ENCODE measurements around the gene POU3F3. TPM values are rescaled to one million over a fixed set of nuclear protein-coding genes. Genes with fewer than 3 reads are reported as not detected.

POU3F3 gene
- total and polyA plus RNA-seq, 2 of the 8 experiments (the other 6 are each of a cell fraction or from before 2014, with no cell fraction given): 0.09 TPM; not detected in 1

DNA sequence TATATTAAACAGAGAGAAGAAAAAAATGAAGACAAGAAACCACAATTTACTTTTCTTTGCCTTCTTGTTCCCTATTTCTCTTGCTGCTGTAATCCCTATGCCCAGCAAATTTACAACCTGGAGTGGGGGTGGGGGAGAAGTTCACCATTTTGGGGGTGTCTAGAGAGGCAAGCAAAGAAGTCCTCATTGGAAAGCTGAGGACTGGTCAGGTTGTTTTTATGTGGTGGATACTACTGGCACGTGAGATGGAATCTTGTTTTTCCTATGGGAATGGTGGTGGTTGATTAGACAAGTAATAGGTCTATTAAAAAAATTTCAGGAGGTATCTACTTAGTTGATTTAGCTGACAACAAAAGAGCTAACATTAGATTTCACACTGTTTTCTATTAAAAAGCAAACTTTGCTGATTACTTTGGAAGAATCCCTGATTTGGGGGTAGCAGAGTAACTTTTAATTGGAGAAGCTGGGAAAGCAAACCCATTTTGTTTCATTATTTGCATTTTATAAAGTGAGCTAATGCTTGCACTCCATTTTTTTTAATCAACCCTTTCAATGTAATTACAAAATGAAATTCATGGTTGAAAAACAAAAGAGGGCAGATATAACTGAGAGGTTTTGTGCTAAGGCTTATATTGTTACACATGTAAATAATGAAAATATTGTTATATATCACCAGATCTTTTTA is 6.0 kb downstream of the POU3F3 start:
- H2AK5ac ChIP-seq (ENCODE audit: low read depth, low read length): no peak overlapping the region
- peaks cover 5% of the 10 kb centered on the region for H3K23me2 ChIP-seq (ENCODE audit: low read depth, low read length)
- peaks cover 0 to 4% (median 0%) of the 10 kb centered on the region in 4 experiments; a peak in 1 of 8 replicates for H3K36me3 ChIP-seq (ENCODE audit: control insufficient read depth in 2 of 4, insufficient read depth in 4 of 4, low read length in 3 of 4)
- ChIA-PET CTCF (ENCODE audit: partially characterized antibody) (interaction anchor here (1.1 to 5.0 kb wide), 6 partner anchors 8 to 127 kb away, joined by 3 to 60 read pairs (median 8); no protein-coding TSS in a partner anchor), POLR2A (ENCODE audit: partially characterized antibody) (interaction anchor here (1.3 to 2.8 kb wide), 2 partner anchors 10 to 15 kb away, joined by 5 to 12 read pairs; no protein-coding TSS in a partner anchor)
- no peak overlapping the region for H3K27ac ChIP-seq (ENCODE audit: low read depth, low read length)
- H3K9ac ChIP-seq (replicated peaks in 1 of 4; ENCODE audit: extremely low read depth in 1 of 4, low read depth in 3 of 4, low read length in 3 of 4): no peak overlapping the region
- peaks cover 71 to 92% (median 82%) of the 10 kb centered on the region in 4 experiments for H3K27me3 ChIP-seq (replicated peaks in 1 of 4; ENCODE audit: control insufficient read depth in 3 of 4, extremely low read depth in 1 of 4, insufficient read depth in 3 of 4, low read length in 3 of 4)
- WGBS, 2 experiments (ENCODE audit: extremely low coverage in 1 of 2, insufficient coverage in 1 of 2, insufficient read length in 1 of 2, insufficient replicate concordance in 2 of 2, low coverage in 1 of 2, low lambda C conversion rate in 2 of 2, missing lambda C conversion rate in 1 of 2): 8% methylated on average over 1 of the region's 1 CpG; no CpG with 5 or more reads in 1 of the 2 experiments
- peaks cover 14 to 22% of the 10 kb centered on the region in 2 experiments for H4K20me1 ChIP-seq (replicated peaks in 1 of 2; ENCODE audit: control insufficient read depth in 1 of 2, insufficient read depth in 2 of 2, low read length in 2 of 2)
- no peak overlapping the region for H3K23ac ChIP-seq (ENCODE audit: insufficient read length)
- no peaks in the 10 kb centered on the region for H3K9me3 ChIP-seq (ENCODE audit: insufficient read depth in 2 of 2, low read depth in 1 of 2, low read length in 1 of 2)
- H2BK20ac ChIP-seq (ENCODE audit: low read length): no peak overlapping the region
- no peaks in the 10 kb centered on the region for H3K79me2 ChIP-seq (ENCODE audit: control insufficient read depth in 1 of 2, insufficient read depth in 2 of 2, low read length in 2 of 2)
- no peak overlapping the region for H2BK12ac ChIP-seq (ENCODE audit: low read depth, low read length)
- H2AFZ ChIP-seq (ENCODE audit: low read length): no peak overlapping the region
- TF ChIP-seq SIRT6 (IDR thresholded peaks at IDR 0.05; ENCODE audit: low read length) (no peak), EZH2 (IDR thresholded peaks at IDR 0.05; ENCODE audit: low read depth, low read length, severe bottlenecking) (peak; percentile 19), GABPA (IDR thresholded peaks at IDR 0.05; ENCODE audit: borderline replicate concordance, insufficient read depth, low read length) (no peak), SP2 (IDR thresholded peaks at IDR 0.05; ENCODE audit: low read length) (no peak), SUZ12 (IDR thresholded peaks at IDR 0.05; ENCODE audit: low read length) (peak; percentile 38; the same call in 1 of the 2 replicates)
- TF ChIP-seq, protein P1, sequence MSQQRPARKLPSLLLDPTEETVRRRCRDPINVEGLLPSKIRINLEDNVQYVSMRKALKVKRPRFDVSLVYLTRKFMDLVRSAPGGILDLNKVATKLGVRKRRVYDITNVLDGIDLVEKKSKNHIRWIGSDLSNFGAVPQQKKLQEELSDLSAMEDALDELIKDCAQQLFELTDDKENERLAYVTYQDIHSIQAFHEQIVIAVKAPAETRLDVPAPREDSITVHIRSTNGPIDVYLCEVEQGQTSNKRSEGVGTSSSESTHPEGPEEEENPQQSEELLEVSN (IDR thresholded peaks at IDR 0.05): no peak
- H3K14ac ChIP-seq (ENCODE audit: insufficient read length): no peak overlapping the region
- no peak overlapping the region for H3K18ac ChIP-seq (ENCODE audit: extremely low read depth, low read length)
- FAIRE-seq: no peak
- H2BK15ac ChIP-seq (ENCODE audit: low read length): no peak overlapping the region
- H3K4me1 ChIP-seq (replicated peaks in 1 of 4; ENCODE audit: control insufficient read depth in 3 of 4, insufficient read depth in 4 of 4, low read length in 3 of 4): peaks cover 7 to 33% (median 18%) of the 10 kb centered on the region in 4 experiments; a peak in 6 of 7 replicates
- H2BK120ac ChIP-seq (replicated peaks; ENCODE audit: low read depth, low read length): no peak overlapping the region
- DNase-seq (ENCODE audit: low read depth in 1 of 2, low spot score in 2 of 2): peak in 1 of 2 experiments; percentile 41
- no peak overlapping the region for H4K5ac ChIP-seq (ENCODE audit: insufficient read length, low read depth, low read length)
- no peak overlapping the region for H3K56ac ChIP-seq (replicated peaks; ENCODE audit: insufficient read length, low read depth, low read length)
- H3K79me1 ChIP-seq (ENCODE audit: low read depth, low read length): no peaks in the 10 kb centered on the region
- no peak overlapping the region for H4K91ac ChIP-seq (replicated peaks; ENCODE audit: insufficient read length, low read length)
- H4K8ac ChIP-seq (ENCODE audit: extremely low read depth, insufficient read depth, low read length): no peak overlapping the region
- no peak overlapping the region for H2BK5ac ChIP-seq (ENCODE audit: low read depth, low read length)
- H3K4me2 ChIP-seq (ENCODE audit: insufficient read depth in 1 of 2, low read depth in 2 of 2, low read length in 2 of 2): no peak overlapping the region
- H3K4me3 ChIP-seq (ENCODE audit: extremely low read depth in 1 of 4, insufficient read depth in 2 of 4, low read depth in 3 of 4, low read length in 4 of 4): no peak overlapping the region
- H3K4ac ChIP-seq (replicated peaks; ENCODE audit: insufficient read length, low read depth, low read length): no peak overlapping the region
